NAMALWA (cell line): ENCODE measurements around the gene SLC2A2.

Experiments
- DNase-seq: peaks from one replicate; pipeline ENCODE4 v3.0.0-alpha.2; 2015; ENCODE audit warnings: low spot score

SLC2A2 gene

GRCh38 chr3:171028779-171029232 is 2.3 kb upstream of the SLC2A2 start:
- DNase-seq, result no peak

DNA sequence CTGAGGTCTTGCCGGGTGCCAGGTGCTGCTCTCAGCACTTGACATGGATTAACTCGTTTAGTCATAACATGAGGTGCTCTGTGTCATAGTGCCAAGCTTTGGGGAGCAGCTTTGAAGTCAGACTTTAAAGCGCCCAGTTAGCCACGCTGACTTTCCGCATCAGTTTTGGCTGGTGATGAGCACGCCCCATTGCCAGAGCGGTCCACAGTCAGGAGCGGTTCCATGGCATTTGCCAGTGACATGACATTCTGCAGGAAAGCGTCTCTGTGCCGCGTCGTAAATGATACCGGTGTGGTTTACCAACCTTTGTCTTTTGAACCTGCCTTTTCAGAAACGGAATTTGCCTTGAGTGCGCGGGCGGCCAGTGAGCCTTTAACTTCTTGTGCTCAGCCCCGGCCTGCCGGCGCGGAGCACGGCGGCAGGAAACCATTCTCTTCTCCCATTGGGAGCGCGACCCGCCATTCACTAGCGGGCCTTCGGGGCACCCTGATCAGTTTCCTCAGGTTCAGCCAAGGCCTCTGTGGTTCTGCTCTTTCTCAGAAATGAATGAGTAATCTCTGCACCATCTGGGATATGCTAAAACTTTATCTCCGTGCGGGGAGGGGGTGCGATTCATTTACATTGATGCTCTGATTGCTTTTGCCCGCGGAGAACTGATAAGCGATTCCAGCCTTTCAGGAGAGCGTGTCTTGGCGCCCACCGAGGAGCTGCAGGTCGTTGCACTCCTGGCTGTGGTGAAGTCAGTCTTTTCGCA is 1.7 kb upstream of the SLC2A2 start:
- DNase-seq, result no peak

- no peak for DNase-seq
Observed at GRCh38 chr3:171023566-171023965, 3.0 kb downstream of the SLC2A2 start.

DNA sequence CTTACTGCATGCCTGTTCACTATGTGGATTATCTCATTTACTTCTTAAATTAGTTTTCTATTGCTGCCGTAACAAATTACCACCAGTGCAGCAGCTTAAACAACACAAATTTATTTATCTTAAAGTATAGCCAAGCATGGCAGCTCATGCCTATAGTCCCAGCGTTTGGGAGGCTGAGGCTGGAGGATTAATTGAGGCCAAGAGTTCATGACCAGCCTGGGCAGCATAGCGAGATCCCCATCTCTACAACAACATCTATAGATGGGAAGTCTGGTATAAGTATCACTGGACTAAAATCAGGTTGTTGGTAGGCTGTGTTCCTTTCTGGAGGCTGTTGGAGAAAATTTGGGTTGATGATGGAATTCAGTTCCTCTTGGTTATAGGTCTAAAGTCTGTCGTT is 5.1 kb downstream of the SLC2A2 start:
- DNase-seq, result no peak

GRCh38 chr3:171018156-171018935 is 8.2 kb downstream of the SLC2A2 start:
- DNase-seq, result peak; percentile 17

DNA sequence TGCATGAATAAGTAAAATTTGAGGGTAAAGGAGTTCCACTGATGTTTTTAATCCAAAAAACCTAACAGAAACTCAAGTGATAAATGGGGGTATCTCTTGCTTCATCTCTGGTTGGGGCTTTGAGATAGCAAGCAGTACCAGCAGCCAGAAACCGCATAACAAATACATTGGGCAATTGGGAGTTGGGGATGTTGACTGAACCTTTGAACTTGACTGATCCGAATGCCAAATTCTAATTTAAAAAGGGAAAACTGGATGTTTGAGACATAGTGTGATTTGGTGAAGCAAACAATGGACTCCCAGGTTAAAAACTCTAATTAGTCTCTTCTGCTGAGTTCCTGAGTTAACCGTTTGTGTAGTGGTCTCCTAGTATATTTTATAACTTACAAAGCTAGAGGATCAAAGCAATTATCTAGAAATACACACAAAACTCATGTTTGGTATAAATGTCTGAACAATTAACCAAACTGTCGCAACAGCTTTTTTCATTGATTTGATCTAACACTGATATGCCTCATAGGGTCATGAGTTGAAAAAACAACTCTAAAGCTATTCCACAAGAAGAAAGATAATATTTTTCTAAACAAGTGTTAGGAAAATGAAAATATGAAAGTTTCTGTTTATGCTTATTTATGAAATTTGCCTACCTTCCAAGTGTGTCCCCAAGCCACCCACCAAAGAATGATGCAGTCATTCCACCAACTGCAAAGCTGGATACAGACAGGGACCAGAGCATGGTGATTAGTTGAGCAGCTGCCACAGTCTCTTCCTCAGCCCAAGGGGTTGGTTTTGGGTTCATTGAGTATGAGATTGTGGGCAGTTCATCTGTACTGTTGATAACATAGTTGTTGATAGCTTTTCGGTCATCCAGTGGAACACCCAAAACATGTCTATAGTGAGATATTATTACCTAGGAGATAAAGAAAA is 12.4 kb downstream of the SLC2A2 start:
- DNase-seq, result no peak

DNA sequence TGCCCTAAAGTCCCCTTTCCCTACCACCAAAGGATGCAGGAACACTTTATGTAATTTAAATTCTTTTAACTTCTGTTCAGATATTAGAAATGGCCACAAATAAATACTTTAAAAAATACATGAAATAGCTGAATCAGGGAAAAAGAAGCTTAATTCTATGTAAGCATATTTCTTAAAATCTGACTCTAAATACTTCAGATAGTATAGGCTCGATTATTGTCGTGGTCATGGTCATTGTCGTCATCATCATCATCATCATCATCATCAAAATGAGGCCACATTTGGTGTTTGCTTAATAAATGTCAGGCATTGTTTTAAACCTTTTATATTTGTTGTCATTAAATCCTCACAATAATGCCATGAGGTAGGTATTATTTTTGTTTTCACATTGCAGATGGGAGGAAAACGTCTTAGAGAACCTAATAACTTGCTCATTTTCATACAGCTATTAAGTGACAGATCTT is 14.6 kb downstream of the SLC2A2 start:
- no peak for DNase-seq

GRCh38 chr3:171011109-171011872 is 15.2 kb downstream of the SLC2A2 start:
- DNase-seq, result no peak

- no peak for DNase-seq
Observed at GRCh38 chr3:171007316-171007715, 19.2 kb downstream of the SLC2A2 start.

DNA sequence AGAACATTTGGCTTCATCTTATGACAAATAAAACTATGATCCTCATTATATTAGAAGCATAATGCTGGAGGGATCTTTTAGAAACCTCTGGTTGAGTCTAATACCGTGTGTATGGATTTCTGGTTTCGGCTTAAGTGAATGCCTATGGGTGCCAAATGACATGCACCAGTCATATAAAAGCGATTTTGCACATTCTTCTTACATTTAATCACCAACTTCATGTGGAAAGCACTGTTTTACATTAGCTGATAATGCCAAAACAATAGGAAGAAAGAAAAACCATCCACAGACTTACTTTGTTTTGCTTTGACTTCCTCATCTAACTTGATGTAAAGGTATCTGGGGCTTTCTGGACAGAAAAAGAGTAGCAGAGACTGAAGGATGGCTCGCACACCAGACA is 20.9 kb downstream of the SLC2A2 start:
- no peak for DNase-seq

DNA sequence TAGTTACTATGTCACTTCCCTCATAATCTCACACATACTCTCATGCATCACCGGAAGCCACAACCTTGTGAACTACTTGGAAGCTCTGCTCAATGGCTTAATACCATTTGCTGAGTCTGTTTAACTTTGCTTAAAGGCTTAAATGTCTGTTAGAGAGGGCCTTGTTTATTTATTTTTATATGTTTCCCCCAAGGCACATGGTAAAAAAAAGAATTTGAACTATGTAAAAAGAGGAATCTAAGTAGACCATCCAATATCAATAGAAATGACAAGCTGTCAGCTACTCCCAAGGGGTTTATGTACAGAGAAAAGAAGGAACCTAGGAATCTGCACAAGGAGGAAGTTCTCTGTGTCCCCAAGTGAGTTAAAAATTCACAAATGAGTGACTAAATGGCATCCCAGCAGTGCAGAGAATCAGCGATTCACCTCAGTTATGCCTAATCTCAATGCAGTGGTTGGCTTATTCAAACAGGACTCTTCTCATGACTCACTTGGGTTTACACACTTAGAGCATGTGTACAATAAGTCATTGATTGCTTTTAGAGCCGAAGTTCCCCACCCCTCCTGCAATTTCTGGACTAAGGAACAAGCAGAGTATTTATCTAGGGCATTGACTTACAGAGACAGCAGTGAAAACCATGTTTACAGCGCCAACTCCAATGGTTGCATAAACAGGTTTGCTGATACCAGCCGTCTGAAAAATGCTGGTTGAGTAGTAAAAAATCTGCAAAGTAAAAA is 24.4 kb downstream of the SLC2A2 start:
- no peak for DNase-seq

DNA sequence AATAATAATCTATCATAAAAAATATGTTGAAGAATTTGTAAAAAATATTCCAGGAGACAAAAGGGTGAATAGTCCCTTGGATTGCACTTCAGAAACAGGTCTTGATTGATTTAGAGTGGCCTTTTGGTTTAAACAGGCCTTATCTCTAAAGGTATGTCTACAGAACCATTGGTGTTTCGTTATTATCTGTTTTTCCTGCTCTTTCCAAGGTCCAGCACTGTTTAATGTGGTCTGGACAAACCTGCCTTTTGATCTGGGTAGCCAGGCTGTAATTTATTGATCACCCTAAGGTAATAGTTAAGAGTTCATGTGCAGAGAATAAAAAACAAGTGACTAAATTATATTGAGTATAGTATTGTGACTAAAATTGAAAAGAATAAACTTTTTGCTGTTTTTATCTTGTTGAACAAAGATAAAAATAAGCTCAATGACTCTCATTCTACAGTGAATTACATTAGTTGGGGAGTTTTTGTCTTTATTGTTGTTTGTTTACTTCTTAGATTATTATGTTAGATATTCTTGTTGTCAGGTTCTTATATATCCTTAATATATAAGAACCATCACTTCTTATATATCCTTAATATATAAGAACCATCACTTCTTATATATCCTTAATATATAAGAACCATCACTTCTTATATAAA is 25.1 kb downstream of the SLC2A2 start:
- no peak for DNase-seq

- no peak for DNase-seq
Observed at GRCh38 chr3:171000281-171000680, 26.2 kb downstream of the SLC2A2 start.

DNA sequence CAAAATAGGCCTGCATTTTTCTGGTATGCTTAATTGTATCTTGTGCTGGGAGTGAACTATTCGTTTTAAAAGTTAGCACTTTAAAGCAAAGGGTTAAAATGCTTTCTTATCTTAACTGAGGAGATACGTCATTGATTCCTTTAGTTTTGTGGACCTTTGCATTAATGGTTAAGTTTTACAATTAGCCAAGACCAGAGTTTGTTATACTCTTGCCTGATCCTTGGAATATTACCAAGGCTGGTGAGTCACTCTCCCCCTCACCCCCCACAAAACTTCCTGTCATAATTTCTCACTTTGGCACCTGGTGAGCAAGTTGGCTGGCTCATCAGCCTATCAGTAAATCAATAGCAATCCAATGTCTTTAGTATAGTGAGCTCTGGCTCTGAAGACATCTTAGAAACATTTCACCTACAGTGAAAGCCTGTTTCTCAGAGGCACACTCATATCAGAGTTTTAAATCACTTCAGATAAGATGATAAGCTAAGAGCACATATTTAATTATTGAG is 26.7 kb downstream of the SLC2A2 start:
- DNase-seq, result no peak

DNA sequence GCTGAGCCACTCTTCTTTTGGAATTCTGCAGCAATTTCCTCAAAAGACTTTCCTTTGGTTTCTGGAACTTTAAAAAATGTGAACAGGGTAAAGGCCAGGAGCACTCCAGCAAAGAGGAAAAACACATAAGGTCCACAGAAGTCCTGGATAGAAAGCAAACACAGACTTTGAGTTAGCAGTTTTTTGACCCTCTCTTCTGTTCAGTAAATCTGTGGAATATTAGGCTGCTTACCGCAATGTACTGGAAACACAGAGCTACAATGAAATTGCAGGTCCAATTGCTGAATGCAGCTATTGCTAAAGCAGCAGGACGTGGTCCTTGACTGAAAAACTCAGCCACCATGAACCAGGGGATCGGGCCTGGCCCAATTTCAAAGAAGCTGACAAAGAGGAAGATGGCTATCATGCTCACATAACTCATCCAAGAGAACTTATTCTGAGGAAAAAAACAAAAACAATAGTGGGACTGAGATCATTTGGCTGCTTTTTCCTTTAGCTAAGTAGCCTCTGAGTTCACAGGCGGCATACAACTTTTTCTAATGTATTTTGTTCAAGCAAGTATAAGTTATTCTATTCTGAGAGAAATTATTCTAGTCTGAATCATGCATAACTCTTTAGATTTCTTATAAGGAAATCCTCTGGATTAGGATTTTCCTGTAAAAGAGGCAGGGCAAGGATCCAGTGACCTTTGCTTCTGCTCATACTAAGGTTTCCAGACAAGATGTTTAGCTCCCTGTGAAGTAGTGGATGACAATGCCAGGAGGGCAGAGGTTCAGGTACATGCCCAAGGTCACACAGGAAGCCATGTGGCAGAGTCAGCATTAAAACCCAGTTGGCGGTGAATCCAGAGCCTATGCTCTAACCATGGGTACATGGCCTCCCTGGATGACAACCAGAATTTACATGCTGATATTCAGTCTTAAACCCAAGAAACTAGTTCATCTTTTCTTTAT is 28.3 kb downstream of the SLC2A2 start:
- DNase-seq, result no peak

GRCh38 chr3:170992854-170993253 is 33.7 kb downstream of the SLC2A2 start:
- DNase-seq, result no peak

GRCh38 chr3:170991664-170992063 is 34.9 kb downstream of the SLC2A2 start:
- DNase-seq, result no peak

DNA sequence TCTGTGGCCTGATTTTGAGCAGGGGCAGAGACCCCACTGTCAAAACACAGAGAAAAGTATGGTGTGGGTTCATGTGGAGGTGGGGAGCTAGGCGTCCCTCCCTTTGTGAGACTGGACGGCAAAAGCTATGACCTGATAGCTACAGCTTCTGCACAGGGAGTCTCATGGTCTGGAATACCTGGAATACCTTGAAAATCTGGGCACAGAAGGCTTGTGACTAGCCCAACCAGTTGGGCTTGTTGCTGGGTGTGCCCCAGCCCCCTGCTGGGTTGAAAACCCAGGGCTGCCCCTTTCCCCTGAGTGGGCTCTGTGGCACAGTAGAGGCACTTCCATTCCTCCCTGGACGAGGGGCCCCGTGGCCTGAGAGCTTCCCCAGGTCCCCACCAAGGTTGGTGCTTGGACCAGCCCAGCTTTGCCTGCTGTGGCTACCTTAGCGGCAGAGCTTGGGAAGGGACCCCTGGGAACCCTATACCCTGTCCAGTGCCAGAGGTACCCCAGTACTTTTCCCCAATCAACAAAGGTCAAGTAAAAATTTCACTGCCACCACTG is 37.3 kb downstream of the SLC2A2 start:
- no peak for DNase-seq

GRCh38 chr3:170988378-170988777 is 38.1 kb downstream of the SLC2A2 start:
- DNase-seq, result no peak
